Right lobe of liver (tissue), 6 donors: ENCODE measurements around the gene NRP2. TPM values are rescaled to one million over a fixed set of nuclear protein-coding genes. Genes with fewer than 3 reads are reported as not detected.

Experiments
- ATAC-seq, 4 donors: fragments of 200-7000 bp; cut with Tn5 transposase; one replicate each; pipeline ENCODE4 v1.9.1; 2020; ENCODE audit warnings: mild to moderate bottlenecking in 4 of 4, moderate library complexity in 4 of 4
- DNase-seq, 3 donors: peaks; one replicate each; pipeline ENCODE4 v3.0.0-alpha.2; 2020
- H3K27ac ChIP-seq, 3 donors: fragments of 200-600 bp; one replicate each; pipeline ENCODE4 v1.8.0; 2022
- H3K27me3 ChIP-seq, 2 donors: fragments of 200-600 bp; one replicate each; pipeline ENCODE4 v1.8.0; 2022
- H3K36me3 ChIP-seq, 4 donors: fragments of 200-600 bp; sonication (generic) in 1 of 4; one replicate each; pipeline versions ENCODE4 v1.5.1 to v1.8.0; 2017 to 2022; ENCODE audit warnings: control low read depth in 1 of 4
- H3K4me1 ChIP-seq, 4 donors: fragments of 200-600 bp; sonication (generic) in 1 of 4; one replicate each; pipeline versions ENCODE4 v1.5.1 to v1.8.0; 2017 to 2022; ENCODE audit warnings: control low read depth in 1 of 4
- H3K4me3 ChIP-seq, 3 donors: fragments of 200-600 bp; one replicate each; pipeline ENCODE4 v1.8.0; 2022
- H3K9me3 ChIP-seq, 4 donors: fragments of 200-600 bp; sonication (generic) in 1 of 4; one replicate each; pipeline versions ENCODE4 v1.5.1 to v1.8.0; 2017 to 2022; ENCODE audit warnings: control low read depth in 1 of 4
- POLR2A ChIP-seq: fragments of 450-650 bp; IDR thresholded peaks from one replicate; pipeline ENCODE4 v1.6.1; 2017; ENCODE audit warnings: antibody characterized with exemption, mild to moderate bottlenecking
- WGBS: methylation state at CpG from one replicate; pipeline ENCODE4 v1.1.6; 2018; ENCODE audit warnings: low coverage, low lambda C conversion rate; ENCODE audit not compliant: insufficient coverage; ENCODE audit errors: missing lambda C conversion rate; 5-methylcytosine and 5-hydroxymethylcytosine counted together
- intact Hi-C, 2 donors: fragments of 100-400 bp; cut with DNase I; formaldehyde crosslinking; loops; one replicate each; pipeline versions ENCODE4 v1.11.2 to v1.14.1; 2022
- total RNA-seq, 6 experiments: library from RNA; depleted of rRNA in 2 of 6; stranded (reverse); fragments of >200 nt in 2 of 6; fragmentation: NEBNext Ultra II Directional in 3 of 6; extraction: Animal tissue kit (Norgen Biotek cat#: 25700) in 3 of 6; gene quantifications; one replicate each; pipeline versions ENCODE4 v1.1.0 to v1.2.4, GENCODE V29; 2016 to 2023
- TF ChIP-seq, protein P1 (sequence below), 4 donors: fragments of 200-600 bp in 3 of 4; fragments of 450-650 bp in 1 of 4; IDR thresholded peaks; one replicate each; pipeline versions ENCODE4 v1.5.1 to v1.8.0; 2016 to 2022; ENCODE audit warnings: antibody characterized with exemption in 4 of 4, mild to moderate bottlenecking in 2 of 4
- donor health status: DM: no; HTN: yes; CAD: no.
- donor health status: DM: no; HTN: no; CAD: no.
- donor health status: DM: no; HTN: no; CAD: no.
- donor health status: DM: no; HTN: yes; CAD: no.
- donor health status: DM: no; HTN: yes; CAD: no.

Gene NRP2
- total RNA-seq, 6 experiments from 2014 or later, result 5.5 to 23.7 (median 8.6) TPM

DNA sequence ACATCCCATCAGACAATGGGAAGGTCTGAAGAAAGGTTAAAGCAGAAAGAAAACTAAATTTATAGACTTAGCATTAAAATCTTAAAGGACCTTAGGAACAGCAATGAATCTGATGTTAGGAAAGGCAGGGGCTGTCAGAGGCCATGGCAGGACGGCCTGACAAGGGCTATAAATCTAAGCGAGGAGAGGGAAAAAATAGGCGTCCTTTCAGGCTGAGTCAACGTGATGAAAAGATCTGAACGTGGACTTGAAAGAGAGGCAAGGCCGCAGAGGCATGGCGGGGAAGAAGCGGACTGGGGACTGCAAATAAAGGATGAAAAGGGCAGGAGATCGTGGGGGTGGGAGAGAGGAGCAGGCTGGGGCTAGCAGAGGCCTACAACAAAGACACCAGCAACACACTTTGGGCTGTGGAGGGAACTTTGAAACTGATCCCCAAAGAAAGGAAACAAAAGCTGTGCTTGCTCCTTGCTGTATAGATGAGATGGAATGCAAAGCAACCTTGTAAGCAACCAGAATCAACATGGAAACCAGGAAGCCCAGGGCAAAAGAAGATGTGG, 145.6 kb downstream of the NRP2 start:
- ATAC-seq (no peak), DNase-seq (no peak)
- Histone ChIP-seq H3K9me3 (no peaks in the 10 kb centered on the region), H3K4me1 (no peaks in the 10 kb centered on the region), H3K27ac (no peak overlapping the region), H3K36me3 (no peaks in the 10 kb centered on the region), H3K27me3 (no peaks in the 10 kb centered on the region), H3K4me3 (no peak overlapping the region)
- intact Hi-C loops, result no loop called here
- WGBS, result 56% methylated on average over 6 of the region's 9 CpGs
- no peak for TF ChIP-seq POLR2A
- TF ChIP-seq, protein P1, sequence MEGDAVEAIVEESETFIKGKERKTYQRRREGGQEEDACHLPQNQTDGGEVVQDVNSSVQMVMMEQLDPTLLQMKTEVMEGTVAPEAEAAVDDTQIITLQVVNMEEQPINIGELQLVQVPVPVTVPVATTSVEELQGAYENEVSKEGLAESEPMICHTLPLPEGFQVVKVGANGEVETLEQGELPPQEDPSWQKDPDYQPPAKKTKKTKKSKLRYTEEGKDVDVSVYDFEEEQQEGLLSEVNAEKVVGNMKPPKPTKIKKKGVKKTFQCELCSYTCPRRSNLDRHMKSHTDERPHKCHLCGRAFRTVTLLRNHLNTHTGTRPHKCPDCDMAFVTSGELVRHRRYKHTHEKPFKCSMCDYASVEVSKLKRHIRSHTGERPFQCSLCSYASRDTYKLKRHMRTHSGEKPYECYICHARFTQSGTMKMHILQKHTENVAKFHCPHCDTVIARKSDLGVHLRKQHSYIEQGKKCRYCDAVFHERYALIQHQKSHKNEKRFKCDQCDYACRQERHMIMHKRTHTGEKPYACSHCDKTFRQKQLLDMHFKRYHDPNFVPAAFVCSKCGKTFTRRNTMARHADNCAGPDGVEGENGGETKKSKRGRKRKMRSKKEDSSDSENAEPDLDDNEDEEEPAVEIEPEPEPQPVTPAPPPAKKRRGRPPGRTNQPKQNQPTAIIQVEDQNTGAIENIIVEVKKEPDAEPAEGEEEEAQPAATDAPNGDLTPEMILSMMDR (IDR thresholded peaks at IDR 0.05), result no peak

DNA sequence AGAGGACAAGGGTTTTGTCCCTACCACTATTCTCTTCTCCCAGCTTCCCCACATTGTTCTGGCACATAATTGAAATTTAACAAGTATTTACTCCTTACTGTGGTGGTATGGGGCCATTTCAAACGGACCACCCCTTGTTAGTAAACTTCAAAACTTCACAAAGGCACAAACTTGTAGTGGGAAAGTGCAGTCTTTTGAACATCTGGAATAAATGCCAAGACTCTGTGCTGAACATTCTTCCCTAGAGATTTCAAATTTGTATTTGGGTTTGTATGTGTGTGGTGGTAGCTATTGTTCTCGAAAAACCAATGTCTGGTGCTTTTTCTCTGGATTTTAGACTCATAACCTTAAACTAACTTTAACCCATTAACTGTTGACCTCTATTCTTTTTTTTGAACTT, 151.6 kb downstream of the NRP2 start:
- Histone ChIP-seq H3K9me3 (no peaks in the 10 kb centered on the region), H3K36me3 (no peaks in the 10 kb centered on the region), H3K4me1 (no peaks in the 10 kb centered on the region), H3K27ac (no peak overlapping the region), H3K4me3 (no peak overlapping the region), H3K27me3 (no peaks in the 10 kb centered on the region)
- WGBS, result 52% methylated on average over 2 of the region's 2 CpGs
- DNase-seq (no peak), ATAC-seq (no peak)
- intact Hi-C loops, result no loop called here
- no peak for TF ChIP-seq POLR2A
- TF ChIP-seq, protein P1 (IDR thresholded peaks at IDR 0.05), result no peak

DNA sequence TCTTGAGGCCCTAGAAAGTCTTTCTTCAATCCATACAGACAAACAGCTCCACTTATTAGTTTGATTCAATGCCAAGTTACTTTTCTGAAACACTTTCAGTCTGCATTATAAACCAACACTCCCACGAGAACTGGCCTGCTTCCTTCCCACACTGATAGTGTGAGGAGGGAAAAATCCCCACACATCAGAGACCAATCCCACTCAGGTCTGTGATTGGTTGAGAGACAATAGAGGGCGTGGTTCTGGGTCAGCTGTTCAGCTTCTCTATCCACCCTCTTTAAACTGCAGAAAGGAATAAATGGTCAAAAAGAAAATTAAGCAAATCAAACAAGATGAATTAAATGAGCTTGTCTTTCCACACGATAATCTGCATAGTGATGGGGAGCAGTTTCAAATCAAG, 152.5 kb downstream of the NRP2 start:
- ATAC-seq (peak in 1 of 4 donors; percentile 32), DNase-seq (no peak)
- 29% methylated on average over 3 of the region's 3 CpGs for WGBS
- Histone ChIP-seq H3K9me3 (no peaks in the 10 kb centered on the region), H3K27ac (no peak overlapping the region), H3K27me3 (no peaks in the 10 kb centered on the region), H3K4me3 (no peak overlapping the region), H3K36me3 (no peaks in the 10 kb centered on the region), H3K4me1 (no peaks in the 10 kb centered on the region)
- intact Hi-C loops, result no loop called here
- no peak for TF ChIP-seq POLR2A
- TF ChIP-seq, protein P1 (IDR thresholded peaks at IDR 0.05), result no peak

- no peak for ATAC-seq
- Histone ChIP-seq H3K27me3 (no peaks in the 10 kb centered on the region), H3K27ac (no peak overlapping the region), H3K9me3 (no peaks in the 10 kb centered on the region), H3K4me3 (no peak overlapping the region), H3K36me3 (no peaks in the 10 kb centered on the region), H3K4me1 (no peaks in the 10 kb centered on the region)
- DNase-seq, result no peak
- WGBS, result 43% methylated on average over 1 of the region's 4 CpGs
- TF ChIP-seq, protein P1 (IDR thresholded peaks at IDR 0.05), result no peak
- no peak for TF ChIP-seq POLR2A
- intact Hi-C loops, result no loop called here
Measured at GRCh38 chr2:205835251-205835791, 153.0 kb downstream of the NRP2 start.
